NCI-H1436 treated with DMSO at 0.1 percent for 48 hours (cell line): ENCODE results near the gene EIF4E.
"Not testable (repeated sequence)": the region's sequence is repeated elsewhere in the genome, so short reads cannot be mapped to it uniquely, and the experiment has no call there.

Source experiments
- DNase-seq: peaks from one replicate; lab custom pipeline; 2025; lab: John Stamatoyannopoulos, UW

EIF4E gene

GRCh38 chr4:98930311-98930865 lies 1.5 kb upstream of the EIF4E start:
- DNase-seq = no peak

DNA sequence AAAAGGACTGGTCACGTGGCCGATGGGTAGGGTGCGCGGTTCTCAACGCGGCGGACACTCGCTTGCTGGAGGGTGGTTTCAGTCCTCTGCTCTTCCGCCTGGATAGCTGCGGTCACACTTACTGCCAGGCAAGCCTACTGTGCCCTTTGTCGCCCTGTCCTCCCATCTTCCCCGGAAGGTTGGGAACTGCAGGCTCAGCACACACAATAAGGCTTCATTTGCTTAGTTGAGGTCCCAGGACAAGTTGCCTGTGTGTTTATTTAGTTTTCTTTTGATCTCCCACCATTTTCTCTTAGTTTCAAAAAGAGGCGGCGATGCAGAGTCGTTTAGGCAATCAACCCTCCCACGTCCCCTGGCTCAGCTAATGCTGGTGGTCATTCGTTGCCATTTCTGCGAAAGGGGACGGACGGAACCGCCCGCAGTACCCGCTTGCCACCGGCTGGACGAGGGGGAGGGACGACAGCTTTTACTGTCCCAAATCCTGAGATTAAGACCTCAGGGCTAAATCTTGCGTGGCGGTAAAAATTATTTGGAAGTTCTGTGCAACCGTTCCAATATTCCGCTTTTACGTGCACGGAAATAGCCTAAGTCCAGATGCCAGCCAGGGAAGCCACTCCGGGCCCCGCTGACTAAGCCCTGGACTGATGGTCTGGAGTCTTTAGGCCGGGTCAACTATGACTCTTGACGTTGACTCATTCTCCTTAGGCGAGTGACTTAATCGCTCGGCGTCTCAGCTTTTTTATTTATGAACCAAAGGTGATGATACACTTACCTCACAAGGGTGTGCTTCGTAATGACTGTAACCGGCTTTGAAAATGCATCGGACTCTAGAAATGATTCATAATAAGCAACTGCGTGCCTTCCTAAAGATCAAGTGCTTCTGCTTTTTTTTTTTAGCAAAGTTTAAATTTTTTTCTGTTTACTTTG lies 671 bp upstream of the EIF4E start:
- no peak for DNase-seq

DNA sequence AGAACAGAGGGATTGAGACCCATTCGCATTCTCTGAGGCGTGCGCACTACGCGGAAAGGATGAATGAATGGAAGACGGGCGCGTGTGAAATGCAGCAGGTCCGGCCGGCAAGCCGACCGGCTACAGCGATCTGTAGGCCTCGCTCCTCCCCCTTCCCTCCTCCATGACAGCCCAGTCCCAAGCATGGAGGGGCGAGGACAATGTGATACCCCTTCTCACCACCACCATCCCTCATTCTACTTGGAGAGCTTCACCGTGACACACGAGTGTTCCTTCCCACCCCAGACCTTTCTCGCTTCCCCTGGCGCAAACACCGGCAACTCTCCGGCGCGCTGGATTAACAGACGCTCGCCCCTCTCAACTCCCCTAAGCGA lies 815 bp downstream of the EIF4E start:
- DNase-seq = no peak

GRCh38 chr4:98926257-98926656 lies 2.7 kb downstream of the EIF4E start:
- not testable (repeated sequence) for DNase-seq

- no peak for DNase-seq
Observed at GRCh38 chr4:98921292-98921691, 7.6 kb downstream of the EIF4E start.

DNA sequence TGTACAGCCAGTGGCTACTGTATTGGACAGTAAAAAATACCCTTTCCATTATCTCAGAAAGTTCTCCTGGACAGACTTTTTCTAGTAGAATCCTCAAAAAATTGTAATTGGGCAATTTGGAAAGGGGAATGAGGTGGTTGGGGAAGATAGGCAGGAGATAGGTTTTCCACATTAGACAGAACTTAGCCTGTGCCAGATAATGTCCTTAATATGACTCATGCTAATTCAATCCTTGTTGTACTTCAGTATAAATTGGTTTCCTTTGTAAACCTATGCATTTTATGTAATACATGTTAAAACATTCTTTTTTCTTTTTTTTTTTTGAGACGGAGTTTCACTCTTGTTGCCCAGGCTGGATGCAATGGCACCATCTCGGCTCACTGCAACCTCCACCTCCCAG lies 8.9 kb downstream of the EIF4E start:
- DNase-seq = no peak

DNA sequence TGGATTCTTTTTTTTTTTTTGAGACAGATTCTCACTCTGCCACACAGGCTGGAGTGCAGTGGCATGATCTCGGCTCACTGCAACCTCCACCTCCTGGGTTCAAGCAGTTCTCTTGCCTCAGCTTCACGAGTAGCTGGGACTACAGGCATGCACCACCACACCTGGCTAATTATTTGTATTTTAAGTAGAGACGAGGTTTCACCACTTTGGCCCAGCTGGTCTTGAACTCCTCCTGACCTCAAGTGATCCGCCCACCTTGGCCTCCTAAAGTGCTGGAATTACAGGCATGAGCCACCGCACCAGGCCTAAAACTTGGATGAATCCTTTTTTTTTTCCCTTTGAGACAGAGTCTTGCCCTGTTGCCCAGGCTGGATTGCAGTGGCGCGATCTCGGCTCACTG lies 18.2 kb downstream of the EIF4E start:
- not testable (repeated sequence) for DNase-seq

- no peak for DNase-seq
Observed at GRCh38 chr4:98909646-98910401, 19.1 kb downstream of the EIF4E start.

GRCh38 chr4:98908703-98909262 lies 20.1 kb downstream of the EIF4E start:
- DNase-seq = no peak

GRCh38 chr4:98908182-98908581 lies 20.8 kb downstream of the EIF4E start:
- DNase-seq = no peak

DNA sequence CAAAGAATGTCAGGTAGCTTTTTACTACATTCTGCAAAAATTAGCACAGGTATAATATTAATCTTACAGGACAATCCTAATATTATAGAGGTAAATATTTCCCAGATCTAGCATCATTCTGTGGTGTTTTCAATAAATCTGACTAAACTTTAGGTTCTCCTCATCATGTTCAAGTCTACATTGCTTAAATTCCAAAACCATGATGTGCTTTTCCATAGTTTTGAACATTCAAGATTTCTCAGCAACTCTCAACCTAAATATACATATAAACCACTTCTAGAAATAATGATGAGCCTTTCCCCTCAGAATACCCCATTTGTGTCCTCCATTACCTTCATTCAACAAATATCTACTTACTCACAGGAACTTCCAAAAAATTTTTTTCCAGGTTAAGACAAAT lies 23.1 kb downstream of the EIF4E start:
- no peak for DNase-seq

GRCh38 chr4:98905297-98905696 lies 23.6 kb downstream of the EIF4E start:
- DNase-seq = no peak

- no peak for DNase-seq
Observed at GRCh38 chr4:98903963-98904362, 25.0 kb downstream of the EIF4E start.

GRCh38 chr4:98903561-98903960 lies 25.4 kb downstream of the EIF4E start:
- DNase-seq = no peak

DNA sequence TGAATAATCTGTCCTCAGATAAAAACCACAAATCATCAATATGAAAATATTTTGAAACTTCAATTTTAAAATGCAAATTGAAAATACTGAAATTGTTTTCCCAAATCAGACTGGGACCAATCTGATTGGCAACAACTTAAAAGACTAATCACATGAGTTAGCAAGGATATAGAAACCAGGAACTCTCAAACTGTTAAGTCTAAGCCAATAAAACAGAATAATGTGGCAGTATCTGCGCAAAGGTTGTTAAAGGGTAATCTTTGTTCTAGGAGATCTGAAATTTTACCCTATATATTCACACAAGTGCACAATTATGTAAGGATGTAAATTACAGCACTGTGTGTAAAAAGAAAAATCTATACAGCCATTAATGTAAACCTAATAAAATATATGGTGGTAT lies 29.7 kb downstream of the EIF4E start:
- no peak for DNase-seq

- no peak for DNase-seq
Observed at GRCh38 chr4:98891478-98892337, 37.2 kb downstream of the EIF4E start.

DNA sequence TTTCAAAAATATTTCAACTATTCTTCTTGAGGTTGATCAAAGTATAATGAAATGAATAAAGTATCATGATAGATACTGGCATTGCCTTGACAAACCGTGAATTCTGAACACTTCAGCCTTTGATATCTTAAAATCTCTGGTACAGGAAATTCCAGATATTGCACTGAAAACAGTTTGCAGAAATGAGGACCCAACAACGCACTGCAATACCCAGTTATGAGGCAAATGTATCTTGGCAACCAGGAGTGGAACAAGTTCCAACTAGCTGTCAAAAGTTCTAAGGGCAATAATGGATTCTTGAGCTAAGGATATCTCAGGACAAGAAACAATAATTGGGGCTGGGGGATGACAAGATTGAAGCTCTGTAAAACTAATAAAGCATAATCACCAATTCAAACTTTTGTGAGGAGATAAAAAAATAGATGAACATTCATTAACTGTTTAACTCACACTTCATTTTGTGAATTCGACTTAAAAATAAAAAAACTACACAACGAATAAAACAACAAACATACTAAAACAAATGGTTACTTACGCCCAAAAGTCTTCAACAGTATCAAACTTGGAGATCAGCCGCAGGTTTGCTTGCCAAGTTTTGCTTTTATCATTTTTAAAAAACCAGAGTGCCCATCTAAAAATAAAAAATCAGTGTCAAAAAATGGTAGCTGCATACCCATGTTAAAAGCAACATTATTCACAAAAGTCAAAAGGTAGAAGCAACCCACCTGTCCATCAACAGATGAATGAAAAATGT lies 38.1 kb downstream of the EIF4E start:
- DNase-seq = no peak

DNA sequence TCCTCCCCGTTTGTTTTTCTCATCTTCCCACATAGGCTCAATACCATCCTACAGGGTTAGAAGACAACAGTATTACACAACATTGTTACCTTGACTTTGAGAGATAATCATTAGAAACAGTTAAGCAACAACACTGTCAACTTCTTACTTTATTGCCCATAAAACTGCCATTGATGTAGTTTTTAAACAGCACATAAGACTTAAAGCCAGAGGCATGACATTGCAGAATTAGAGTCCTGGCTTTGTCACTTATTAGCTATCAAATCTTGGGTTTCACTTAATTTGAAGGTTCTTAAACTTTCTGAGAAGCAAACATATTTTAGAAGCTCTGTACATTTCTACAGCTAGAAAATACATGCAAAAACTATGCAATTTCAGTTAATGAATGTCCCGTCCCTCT lies 41.8 kb downstream of the EIF4E start:
- DNase-seq = no peak

GRCh38 chr4:98886382-98886781 lies 42.6 kb downstream of the EIF4E start:
- DNase-seq = not testable (repeated sequence)

GRCh38 chr4:98880884-98881283 lies 48.0 kb downstream of the EIF4E start:
- DNase-seq = not testable (repeated sequence)

GRCh38 chr4:98879515-98879914 lies 49.4 kb downstream of the EIF4E start:
- no peak for DNase-seq
